ENCODE data around the gene EAF2. TPM values are rescaled to one million over a fixed set of nuclear protein-coding genes. Genes with fewer than 3 reads are reported as not detected.
A peak's percentile ranks its signal among the peaks of the same experiment; 100 is the strongest.

The EAF2 gene
- total and polyA plus RNA-seq, 4 donors: 4.8 to 16.5 (median 9.8) TPM

- Histone ChIP-seq H3K9me3 (ENCODE audit: control insufficient read depth in 4 of 4, insufficient read depth in 3 of 4, low read length in 3 of 4) (no peaks in the 10 kb centered on the region), H3K9ac (ENCODE audit: insufficient read depth in 1 of 2, low read length in 2 of 2) (no peak overlapping the region), H3K4me3 (no peak overlapping the region), H3K27ac (ENCODE audit: low read depth in 1 of 2, low read length in 1 of 2) (no peak overlapping the region), H3K27me3 (ENCODE audit: control insufficient read depth in 3 of 3, insufficient read depth in 3 of 3, low read length in 2 of 3) (no peaks in the 10 kb centered on the region), H3K4me1 (ENCODE audit: control insufficient read depth in 5 of 5, insufficient read depth in 5 of 5, low read length in 5 of 5) (no peaks in the 10 kb centered on the region), H3K36me3 (ENCODE audit: control insufficient read depth in 4 of 4, insufficient read depth in 4 of 4, low read length in 4 of 4) (no peaks in the 10 kb centered on the region)
- no peak for DNase-seq
- 96 to 98% methylated on average over 2 of the region's 2 CpGs for WGBS, 2 donors
- TF ChIP-seq CTCF (IDR thresholded peaks at IDR 0.05; ENCODE audit: control extremely low read depth, extremely low read depth): no peak
- no peak for ATAC-seq (ENCODE audit: insufficient read depth, low FRiP score)
Observed at GRCh38 chr3:121885386-121885785, 50.4 kb downstream of the EAF2 start.

GRCh38 chr3:121894301-121894990 is 59.4 kb downstream of the EAF2 start, which contains the start of gene SLC15A2:
Gene SLC15A2 (plus strand): TSS chr3:121894401. CDS start chr3:121894477, 76 bp downstream.
- DNase-seq: peak in 2 of 3 donors; percentile 54 to 76
- no peak for TF ChIP-seq CTCF (IDR thresholded peaks at IDR 0.05; ENCODE audit: control extremely low read depth, extremely low read depth)
- ATAC-seq (ENCODE audit: insufficient read depth, low FRiP score): peak; percentile 69
- Histone ChIP-seq H3K4me1 (ENCODE audit: control insufficient read depth in 5 of 5, insufficient read depth in 5 of 5, low read length in 5 of 5) (peaks cover 0 to 12% (median 5%) of the 10 kb centered on the region in 5 donors), H3K27me3 (ENCODE audit: control insufficient read depth in 3 of 3, insufficient read depth in 3 of 3, low read length in 2 of 3) (no peaks in the 10 kb centered on the region), H3K9me3 (ENCODE audit: control insufficient read depth in 4 of 4, insufficient read depth in 3 of 4, low read length in 3 of 4) (no peaks in the 10 kb centered on the region), H3K36me3 (ENCODE audit: control insufficient read depth in 4 of 4, insufficient read depth in 4 of 4, low read length in 4 of 4) (peaks cover 0 to 3% (median 0%) of the 10 kb centered on the region in 4 donors), H3K4me3 (no peak within 1 kb of the TSS), H3K27ac (ENCODE audit: low read depth in 1 of 2, low read length in 1 of 2) (peak within 1 kb of the TSS in 1 of 2 donors; percentile 73), H3K9ac (ENCODE audit: insufficient read depth in 1 of 2, low read length in 2 of 2) (peak within 1 kb of the TSS; percentile 21 to 42)
- WGBS, 2 donors: 39 to 58% methylated on average over 3 of the region's 3 CpGs

GRCh38 chr3:121895121-121895520 is 60.1 kb downstream of the EAF2 start:
- Histone ChIP-seq H3K4me1 (ENCODE audit: control insufficient read depth in 5 of 5, insufficient read depth in 5 of 5, low read length in 5 of 5) (peaks cover 0 to 12% (median 5%) of the 10 kb centered on the region in 5 donors), H3K27ac (ENCODE audit: low read depth in 1 of 2, low read length in 1 of 2) (no peak overlapping the region), H3K27me3 (ENCODE audit: control insufficient read depth in 3 of 3, insufficient read depth in 3 of 3, low read length in 2 of 3) (no peaks in the 10 kb centered on the region), H3K9me3 (ENCODE audit: control insufficient read depth in 4 of 4, insufficient read depth in 3 of 4, low read length in 3 of 4) (no peaks in the 10 kb centered on the region), H3K9ac (ENCODE audit: insufficient read depth in 1 of 2, low read length in 2 of 2) (peak overlapping the region in 1 of 2 donors; percentile 42), H3K36me3 (ENCODE audit: control insufficient read depth in 4 of 4, insufficient read depth in 4 of 4, low read length in 4 of 4) (peaks cover 0 to 3% (median 0%) of the 10 kb centered on the region in 4 donors), H3K4me3 (no peak overlapping the region)
- ATAC-seq (ENCODE audit: insufficient read depth, low FRiP score) (no peak), DNase-seq (peak in 2 of 3 donors; percentile 2 to 38)
- 0 to 27% methylated on average over 1 of the region's 1 CpG for WGBS, 2 donors
- TF ChIP-seq CTCF (IDR thresholded peaks at IDR 0.05; ENCODE audit: control extremely low read depth, extremely low read depth): no peak
